Tracheal epithelial cell (primary cell): ENCODE results near the gene ZFYVE21. TPM values are rescaled to one million over a fixed set of nuclear protein-coding genes. Genes with fewer than 3 reads are reported as not detected.

ENCODE experiments used
- total RNA-seq: library from RNA; depleted of rRNA; stranded (reverse); fragments of >200 nt; gene quantifications from 2 replicates; pipeline ENCODE4 v1.2.1, GENCODE V29; 2014

Gene ZFYVE21
- total RNA-seq = 77.8 and 94.8 TPM in 2 replicates

DNA sequence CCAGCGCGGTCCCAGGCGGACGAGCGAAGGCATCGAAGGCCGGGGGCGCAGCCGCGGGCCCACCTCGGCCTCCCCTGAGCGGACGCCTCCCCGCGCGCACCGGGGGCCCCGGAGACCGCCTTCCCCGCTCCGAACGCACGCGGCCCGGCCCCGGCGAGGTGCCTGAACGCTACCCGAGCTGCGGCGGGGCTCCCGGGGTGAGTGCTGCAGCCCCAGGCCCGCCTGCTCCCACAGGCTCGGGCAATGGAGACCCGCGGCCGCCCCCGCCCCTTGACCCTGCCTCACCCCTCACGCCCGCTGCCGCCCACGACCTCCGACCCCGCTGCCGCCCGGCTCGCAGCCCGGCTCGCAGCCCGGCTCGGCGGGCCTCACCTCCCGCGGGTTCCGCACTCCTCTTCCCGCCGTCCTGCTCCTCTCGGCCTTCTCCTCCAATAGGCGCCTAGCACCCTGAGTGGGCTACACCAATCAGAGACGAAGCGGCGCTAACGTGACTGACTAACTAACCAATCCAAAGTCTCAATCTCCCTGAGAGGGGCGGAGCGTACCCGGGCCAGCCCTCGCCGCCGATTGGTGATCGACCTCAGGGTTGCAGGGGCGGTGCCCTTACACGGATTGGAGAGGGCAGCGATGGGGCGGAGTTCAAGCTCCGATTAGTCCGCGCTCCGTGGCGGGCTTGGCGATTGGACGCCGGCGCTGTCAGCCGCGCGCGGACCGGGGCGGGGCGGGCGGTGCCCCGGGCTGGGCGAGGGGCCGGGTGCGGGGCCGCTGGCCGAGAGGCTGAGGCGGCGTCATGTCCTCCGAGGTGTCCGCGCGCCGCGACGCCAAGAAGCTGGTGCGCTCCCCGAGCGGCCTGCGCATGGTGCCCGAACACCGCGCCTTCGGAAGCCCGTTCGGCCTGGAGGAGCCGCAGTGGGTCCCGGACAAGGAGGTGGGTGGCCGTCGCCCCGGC, at the start of gene ZFYVE21, which contains the start of gene XRCC3:
ZFYVE21 (plus strand) TSS at position 759 of the 949 bp plus-strand sequence; CDS start at position 791, 32 bp downstream.
XRCC3 (minus strand) TSS at position 400 of the 949 bp plus-strand sequence. CDS start 4,364 bp downstream, outside the sequence.

Other genes starting within 250 kb of the ZFYVE21 start
- gene CKB, start 193.0 kb upstream of the ZFYVE21 start, total RNA-seq = 33.5 and 34.5 TPM in 2 replicates
- 11.3 and 12.8 TPM in 2 replicates for gene TRMT61A, start 186.6 kb upstream of the ZFYVE21 start, total RNA-seq
- 34.2 and 39.0 TPM in 2 replicates for gene BAG5, start 153.2 kb upstream of the ZFYVE21 start, total RNA-seq
- 25.1 and 36.2 TPM in 2 replicates for gene COA8, start 152.8 kb upstream of the ZFYVE21 start, total RNA-seq
- gene KLC1, start 86.6 kb upstream of the ZFYVE21 start, total RNA-seq = 126 and 147 TPM in 2 replicates
- gene XRCC3, start 359 bp upstream of the ZFYVE21 start, total RNA-seq = 8.4 and 16.0 TPM in 2 replicates
- 5.5 and 8.0 TPM in 2 replicates for gene PPP1R13B, start 131.8 kb downstream of the ZFYVE21 start, total RNA-seq
- gene TDRD9, start 212.6 kb downstream of the ZFYVE21 start, total RNA-seq = 0.72 and 1.3 TPM in 2 replicates
- not detected in 2 replicates for gene RD3L, start 226.7 kb downstream of the ZFYVE21 start, total RNA-seq